Vein endothelial cell (primary cell): ENCODE results near the gene OXGR1. TPM values are rescaled to one million over a fixed set of nuclear protein-coding genes. Genes with fewer than 3 reads are reported as not detected.

Experiments
- small RNA-seq: library from RNA; depleted of rRNA; stranded (forward); fragments of <200 nt; gene quantifications from one replicate; pipeline ENCODE3, GENCODE V24; 2012
- total RNA-seq: library from RNA; depleted of rRNA; stranded (reverse); fragments of >200 nt; gene quantifications from 2 replicates; pipeline ENCODE4 v1.2.3, GENCODE V29; 2012

Gene OXGR1
- total RNA-seq = not detected in 2 replicates

GRCh38 chr13:96994017-96994857, at the start of gene OXGR1:
TSS of gene OXGR1 (minus strand) at chr13:96994476. CDS start at chr13:96987759, 6,717 bp downstream.

Small RNAs within 50 kb of the gene (small RNA-seq; reads per million reads assigned to genes)
- gene RN7SKP7 = not detected

Other genes starting within 250 kb of the OXGR1 start
- gene MBNL2, start 227.9 kb upstream of the OXGR1 start, total RNA-seq = 124 and 148 TPM in 2 replicates